HG03354 (cell line): Measurements from ENCODE around the gene COL3A1.

Experiments used
- ATAC-seq: cut with Tn5 transposase; IDR thresholded peaks from one replicate; pipeline ENCODE4 v1.9.1; 2021; ENCODE audit warnings: mild to moderate bottlenecking; ENCODE audit not compliant: unreplicated experiment, poor library complexity, severe bottlenecking

The COL3A1 gene

DNA sequence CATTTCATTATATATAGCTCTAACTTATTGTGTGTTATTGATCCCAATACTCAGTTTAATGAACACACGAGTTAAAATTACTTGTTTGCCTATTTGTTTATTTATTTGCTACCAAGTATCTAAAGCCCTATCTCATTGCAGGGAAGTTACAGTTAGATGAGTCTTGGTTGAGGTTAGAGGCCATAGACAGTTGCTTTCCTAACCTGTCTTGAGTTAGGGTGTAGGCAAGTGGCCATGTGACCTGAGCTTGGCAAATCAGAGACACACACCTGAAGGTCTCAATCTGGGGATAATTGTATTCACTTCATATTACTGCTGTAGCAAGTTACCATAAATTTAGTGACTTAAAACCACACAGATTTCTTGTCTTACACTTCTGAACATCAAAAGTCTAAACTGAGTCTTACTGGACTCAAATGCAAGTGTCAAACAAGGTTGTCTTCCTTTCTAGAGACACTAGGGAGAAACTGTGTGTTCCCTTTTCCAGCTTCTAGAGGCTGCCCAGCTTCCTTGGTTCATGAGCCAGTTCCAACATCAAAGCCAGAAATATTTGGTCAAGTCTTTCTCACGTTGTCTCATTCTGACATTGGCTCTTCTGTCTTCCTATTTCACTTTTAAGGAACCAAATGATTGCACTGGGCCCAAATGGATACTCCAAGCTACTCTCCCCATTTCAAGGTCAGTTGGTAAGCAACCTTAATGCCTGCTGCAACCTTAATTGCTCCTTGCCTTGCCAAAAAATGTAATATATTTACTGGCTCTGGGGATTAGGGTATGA is 39.7 kb downstream of the COL3A1 start:
- ATAC-seq = no peak

DNA sequence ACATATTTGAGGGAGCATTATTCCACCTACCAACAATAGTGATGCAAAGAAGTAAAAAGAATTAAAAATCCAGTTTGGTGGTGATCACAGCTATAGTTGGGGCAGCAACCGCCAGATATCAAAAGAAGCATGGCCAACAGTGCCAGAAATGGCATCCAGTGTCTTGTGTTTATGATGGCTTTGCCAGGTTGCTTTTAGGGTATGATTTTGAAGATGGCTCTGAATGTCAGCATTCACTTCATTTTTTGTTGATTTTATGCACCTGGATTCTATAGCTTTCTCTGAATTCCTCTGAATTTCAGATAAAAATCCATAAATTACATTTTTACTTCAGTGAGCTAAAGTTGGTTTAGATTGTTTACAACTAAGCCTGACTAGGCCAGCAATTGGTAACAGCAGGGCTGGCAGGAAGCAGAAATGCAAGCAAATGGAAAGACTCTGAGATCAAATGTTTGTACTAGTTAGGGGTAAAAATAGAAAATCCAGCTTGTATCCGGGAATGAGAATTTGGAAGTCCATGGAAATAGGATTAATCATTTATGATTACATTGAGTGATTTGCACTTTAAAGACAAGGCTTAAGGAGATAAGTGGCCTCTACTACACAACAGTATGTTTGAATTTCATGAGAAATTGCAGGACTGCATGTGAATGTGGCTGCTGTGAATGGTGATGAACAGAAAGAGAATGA is 40.4 kb downstream of the COL3A1 start:
- ATAC-seq = no peak

DNA sequence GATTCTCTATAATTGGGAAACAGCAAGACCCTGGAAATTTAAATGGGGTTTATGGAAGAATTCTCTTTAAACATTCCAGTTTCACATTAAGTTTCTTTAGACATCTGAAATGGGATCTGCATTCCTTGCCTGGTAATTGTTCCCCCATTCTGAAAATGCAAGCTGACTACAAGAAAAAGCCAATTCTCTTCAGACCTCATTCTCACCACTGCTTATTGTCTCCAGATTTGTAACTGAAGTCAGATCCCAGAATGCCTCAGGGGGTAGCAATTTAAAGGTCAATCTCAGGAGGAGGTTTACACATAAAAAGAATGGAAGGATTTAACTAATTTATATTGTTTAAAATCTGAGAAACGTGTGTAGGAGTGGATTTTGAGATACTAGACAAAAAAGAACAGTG is 41.2 kb downstream of the COL3A1 start:
- no peak for ATAC-seq

DNA sequence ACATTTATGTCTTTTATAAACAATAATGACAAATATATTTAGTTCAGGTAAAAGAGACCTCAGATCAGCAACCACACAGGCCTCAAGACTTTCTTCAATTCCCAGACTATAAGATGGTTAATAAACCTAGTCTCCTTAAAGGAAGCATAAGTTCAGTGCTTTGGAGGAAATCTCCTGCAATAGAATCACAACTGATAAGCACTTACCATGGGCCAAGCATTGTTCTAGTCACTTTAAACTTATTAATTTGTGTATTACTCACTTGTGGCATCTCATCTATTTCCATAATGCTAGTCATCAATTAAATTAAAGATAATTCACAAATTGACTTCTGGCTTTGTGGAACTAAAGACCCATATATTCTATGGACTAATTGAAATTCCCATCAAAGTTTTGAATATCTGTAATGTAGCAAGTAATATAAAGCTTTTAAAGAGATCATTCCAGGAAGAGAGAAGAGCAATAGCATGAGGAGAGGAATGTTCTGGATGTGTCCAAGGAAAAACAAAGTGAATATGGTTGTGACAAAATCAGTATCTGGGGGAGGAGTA is 42.2 kb downstream of the COL3A1 start:
- ATAC-seq = no peak

DNA sequence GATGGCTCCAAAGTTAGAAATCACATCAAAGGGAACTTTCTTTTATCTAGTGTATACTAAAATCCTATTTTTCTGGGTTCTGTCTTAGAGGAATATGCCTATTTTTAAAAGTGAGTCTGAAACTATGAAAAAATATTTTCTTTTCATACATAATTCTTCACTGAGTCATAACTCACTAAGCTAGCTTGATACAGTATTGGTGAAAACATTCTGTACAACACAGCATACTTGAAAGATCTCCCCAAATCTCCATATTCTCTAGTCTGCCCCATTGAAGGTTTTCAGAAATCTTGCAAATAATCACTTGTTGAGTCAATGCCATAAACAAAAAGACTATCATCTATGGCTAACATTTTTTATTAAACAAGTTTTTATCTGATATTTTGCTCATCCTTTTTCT is 44.5 kb downstream of the COL3A1 start:
- ATAC-seq = no peak

DNA sequence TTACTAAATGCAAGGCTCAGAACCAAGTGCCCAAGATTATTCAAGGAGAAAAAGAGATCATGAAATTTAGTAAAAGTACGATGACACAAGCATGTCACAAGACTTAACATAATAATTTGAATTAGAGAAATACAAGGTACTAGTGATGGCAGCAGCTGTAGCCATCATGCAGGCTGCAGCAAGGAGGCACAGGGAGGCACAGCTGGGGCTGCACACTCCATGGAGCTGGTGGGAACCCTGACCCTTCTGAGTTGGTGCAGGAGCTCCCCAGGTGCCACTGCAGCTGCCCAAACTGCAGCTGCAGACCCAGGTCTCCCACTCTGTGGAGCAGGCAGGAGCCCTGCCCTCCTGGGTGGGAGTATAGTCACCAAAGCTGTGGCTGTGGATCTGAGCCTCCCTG is 46.0 kb downstream of the COL3A1 start:
- no peak for ATAC-seq

DNA sequence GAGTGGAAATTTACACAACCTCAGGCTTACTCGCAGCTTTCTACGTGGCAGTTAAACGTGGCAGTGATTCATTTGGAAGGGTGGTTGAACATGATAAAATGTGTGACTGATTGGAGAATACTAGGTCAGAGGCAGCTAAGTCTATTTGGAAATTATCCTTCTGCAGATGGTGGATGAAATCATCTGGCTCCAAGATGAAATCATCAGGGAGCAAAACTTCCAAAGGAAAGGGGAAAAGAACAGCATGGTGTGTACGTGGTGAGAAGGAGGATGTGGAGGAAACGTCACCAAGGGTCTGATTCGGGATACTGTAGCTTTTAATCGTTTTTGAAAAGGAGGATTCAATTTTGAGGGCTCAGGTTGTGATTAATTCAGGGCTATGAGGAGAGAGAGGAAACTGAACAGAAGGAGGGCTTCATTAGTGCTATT is 47.9 kb downstream of the COL3A1 start:
- ATAC-seq = no peak

DNA sequence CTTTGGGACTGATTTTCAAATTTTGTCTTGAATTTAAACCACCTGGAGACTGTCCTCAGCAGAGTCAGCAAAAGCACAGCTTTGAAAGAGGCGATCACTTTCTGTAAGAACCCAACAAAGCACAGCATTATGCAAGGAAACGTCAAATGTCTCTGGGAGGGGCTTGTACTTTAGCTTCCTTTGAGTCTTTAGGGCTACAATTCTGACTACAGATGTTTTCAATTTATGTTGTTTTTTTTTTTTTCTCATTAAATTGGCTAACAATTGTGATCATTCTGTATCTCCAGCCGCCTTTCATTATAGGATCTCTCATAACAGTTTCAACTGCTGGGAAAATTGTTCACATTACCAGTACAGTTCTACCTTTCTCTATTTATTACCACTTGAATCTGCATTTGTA is 48.3 kb downstream of the COL3A1 start:
- ATAC-seq = no peak

DNA sequence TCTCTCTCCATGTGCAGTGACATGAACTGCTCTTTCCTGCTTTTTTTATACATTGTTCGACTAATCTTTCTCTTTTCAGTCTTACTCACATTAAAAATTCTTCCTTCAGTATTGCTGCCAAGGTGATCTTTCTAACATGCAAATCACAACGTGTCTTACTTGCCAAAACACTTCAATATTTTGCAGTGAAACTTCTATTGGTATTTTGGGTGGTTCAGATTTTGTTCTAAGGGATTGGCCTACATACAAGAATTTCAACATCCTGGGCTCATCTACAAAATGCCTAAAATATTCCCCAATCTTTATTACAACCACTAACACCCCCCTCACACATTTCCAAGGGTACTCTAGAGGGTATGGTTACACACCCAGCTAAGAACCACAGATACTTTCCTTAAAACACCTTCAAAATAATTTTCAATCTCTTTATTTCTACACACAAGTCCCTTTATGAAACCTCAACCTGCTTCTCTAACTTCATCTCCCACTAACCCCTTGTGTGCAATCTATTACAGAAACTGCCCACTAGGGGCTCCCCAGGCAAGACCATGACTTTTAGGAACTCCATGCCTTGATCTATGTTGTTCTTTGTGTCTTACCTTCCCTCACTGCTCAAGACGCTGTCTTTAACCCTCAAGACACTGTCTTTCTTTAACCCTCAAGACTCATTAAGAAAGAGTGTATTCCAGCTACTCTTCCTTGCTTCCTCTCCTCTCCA is 50.9 kb downstream of the COL3A1 start:
- peak; percentile 87 for ATAC-seq

DNA sequence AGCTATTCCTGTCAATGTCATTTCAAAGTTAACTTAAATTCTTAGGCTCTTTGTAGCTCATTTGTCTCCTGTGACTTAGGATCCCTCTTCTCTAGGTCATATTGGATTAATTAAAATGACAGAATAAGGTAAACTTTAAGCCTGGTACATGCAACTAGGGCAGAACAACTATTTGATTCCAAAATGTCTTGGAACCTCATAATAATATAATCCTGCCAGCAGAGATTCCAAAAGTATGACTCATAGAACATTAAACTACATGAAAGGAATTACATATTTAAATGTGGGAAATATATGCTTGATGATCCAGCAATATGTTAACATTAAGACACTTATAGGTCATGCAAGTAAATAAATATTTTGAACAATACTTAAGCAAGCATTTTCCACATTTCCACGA is 63.3 kb downstream of the COL3A1 start:
- no peak for ATAC-seq

DNA sequence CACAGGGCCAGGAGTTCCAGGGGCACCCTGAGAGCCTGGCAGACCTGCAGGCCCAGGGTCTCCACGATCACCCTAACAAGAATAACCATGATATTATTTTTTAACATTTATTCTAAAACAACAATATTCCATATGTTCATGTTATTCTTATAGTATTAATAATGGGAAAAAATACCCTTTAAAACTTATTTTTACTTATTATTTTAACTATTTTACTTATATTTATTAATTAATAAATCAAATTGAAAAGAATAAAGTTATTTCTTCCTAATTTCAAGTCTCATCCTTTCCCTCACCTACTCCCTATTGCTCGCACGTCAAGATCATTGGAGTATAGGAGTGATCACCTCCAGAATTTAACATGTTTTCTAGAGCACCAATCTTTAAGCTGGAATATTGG is 71.7 kb downstream of the COL3A1 start:
- no peak for ATAC-seq

DNA sequence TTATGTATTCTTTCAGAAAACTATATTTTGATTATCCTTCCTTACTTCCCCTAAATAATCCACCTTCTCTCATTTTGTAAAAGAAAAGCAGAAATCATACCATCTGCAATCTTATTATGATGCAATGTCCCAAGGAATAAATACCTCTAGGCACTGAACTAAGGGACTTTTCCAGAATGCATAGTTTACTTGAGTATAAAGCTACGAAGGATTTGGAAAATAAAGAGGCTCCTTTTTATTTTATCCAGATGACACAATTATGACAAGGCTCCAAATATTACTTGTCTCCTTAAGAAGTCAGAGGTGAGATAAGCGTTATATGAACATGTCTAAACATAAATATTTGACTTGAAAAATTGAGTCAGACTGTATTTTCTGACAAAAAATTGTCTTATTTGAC is 72.1 kb downstream of the COL3A1 start:
- no peak for ATAC-seq

DNA sequence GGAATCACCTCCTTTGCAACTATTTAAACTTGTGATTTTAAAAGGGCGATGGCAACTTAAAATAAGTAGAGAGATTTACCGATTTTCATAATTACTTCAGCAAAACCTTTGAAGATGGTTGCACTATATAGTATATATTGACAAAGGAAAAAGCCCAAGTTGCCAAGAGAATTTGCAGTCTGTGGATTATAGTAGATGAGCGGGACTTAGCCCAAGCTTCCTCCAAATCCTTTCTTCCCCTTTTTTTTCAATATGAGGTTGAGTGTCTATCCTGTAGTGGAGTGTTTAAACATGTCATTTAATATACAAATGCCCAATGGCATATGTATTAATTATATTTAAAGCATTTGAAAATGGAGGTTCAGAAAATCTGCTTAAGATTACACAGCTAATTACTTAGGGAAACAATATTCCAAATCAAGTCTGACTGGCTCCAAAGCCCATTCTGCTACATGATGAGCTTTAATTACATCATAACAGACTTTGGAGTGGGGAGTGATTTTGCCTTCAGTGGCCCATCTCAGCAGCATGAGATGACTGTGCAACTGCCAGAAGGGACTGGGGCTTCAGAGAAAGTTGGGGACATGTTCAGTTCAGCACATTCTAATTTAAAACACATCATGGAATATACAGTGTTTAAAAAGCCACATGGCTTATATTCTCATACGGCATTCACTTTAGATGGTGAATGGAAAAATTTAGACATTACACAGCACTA is 73.2 kb downstream of the COL3A1 start:
- ATAC-seq = no peak

DNA sequence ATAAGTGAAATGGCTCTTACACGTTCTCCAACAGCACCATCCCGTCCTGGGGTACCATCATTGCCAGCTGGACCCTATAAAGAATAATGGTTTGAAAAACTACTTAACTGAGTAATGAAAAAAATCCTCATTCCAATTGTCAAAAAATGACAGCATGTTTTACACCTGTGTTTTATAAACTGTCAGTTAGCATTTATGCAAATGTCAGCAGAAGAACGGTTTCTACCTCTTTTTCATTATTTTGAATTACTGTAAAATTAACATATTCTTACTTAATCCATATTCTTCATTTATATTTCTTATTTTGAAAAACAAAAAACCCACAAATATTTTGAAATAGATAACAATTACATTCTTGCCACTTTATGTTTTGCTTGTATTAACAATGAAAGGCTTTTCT is 74.0 kb downstream of the COL3A1 start:
- ATAC-seq = no peak

DNA sequence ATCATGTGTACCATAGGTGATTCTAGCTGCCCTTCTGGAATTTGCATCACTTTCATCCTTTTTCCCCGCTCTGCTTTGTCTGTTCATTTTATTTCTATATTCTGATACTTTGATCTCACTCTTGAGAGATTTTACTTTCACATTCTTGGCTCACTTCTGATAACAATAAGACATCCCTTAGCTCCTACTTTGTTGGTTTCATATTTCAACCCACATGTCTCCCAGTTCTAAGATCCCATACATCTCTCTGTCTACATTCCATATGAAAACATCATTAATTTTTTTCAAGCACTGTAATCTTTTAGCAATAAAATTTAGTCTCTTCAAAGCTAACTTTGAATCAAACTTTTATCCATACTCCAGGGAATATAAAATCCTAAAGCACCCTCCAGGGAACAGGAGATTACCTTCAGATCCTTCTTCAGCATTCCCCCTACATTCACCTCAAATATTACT is 75.6 kb downstream of the COL3A1 start:
- no peak for ATAC-seq

DNA sequence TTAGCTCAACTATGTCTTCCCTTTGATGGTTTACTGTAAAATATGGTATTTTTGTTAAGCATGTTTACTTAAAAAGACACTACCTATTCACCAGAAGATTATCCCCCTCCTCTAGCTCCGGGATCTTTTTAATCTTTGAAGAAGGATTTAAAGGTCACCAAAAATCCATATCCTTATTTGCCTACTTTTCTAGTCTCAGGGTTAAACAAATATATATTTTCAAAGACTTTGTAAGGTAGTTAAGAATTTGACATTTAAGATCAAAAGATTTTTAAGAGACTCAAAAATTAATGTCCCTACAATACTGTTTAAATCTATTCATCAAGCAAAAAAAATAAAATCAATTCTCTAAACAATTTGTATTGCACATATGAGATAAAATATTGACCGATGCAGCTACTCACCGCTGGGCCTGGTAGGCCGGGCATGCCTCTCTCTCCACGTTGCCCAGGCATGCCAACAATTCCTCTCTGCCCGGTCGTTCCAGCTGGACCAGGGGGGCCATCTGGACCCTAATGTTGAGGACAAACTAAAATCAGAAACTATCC is 76.1 kb downstream of the COL3A1 start:
- no peak for ATAC-seq

DNA sequence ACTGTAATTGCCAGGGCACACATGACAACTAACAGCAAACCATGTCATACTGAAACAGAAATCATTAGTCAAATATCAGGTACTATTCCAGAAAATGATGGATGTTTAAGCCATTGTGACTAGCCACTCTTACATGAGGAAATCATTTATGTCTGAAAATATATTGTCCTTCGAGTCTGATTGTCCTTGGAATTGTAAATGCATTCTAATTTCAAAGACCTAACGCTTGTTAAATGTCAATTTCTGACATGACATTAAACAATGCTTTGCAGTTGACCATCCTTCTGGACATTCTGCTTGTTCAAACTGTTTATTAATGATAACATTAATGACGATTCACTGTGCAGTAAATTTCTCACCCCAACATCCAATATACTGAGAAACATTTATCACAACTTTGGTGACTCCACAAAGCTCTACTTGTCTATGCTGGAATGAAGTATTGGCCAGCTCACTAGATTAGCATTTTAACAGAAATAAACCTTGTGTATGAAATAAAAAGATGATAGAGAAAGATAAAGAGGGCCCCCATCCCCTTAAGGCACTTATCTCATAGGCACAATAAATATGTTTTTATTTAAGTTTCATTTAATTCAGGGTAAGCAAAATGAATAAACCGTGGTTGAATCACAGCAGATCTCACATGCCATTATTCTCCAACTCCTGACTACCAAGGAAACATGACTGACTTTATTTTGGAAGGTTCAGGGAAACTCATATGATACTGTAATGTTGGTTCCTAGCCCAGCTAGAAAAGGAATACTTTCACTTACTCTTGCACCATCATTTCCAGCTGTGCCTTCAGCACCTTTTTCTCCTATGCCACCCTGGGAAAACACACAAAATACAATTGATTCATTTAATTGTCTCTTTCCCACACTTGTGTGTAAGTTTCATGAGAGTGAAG is 82.3 kb downstream of the COL3A1 start:
- no peak for ATAC-seq

DNA sequence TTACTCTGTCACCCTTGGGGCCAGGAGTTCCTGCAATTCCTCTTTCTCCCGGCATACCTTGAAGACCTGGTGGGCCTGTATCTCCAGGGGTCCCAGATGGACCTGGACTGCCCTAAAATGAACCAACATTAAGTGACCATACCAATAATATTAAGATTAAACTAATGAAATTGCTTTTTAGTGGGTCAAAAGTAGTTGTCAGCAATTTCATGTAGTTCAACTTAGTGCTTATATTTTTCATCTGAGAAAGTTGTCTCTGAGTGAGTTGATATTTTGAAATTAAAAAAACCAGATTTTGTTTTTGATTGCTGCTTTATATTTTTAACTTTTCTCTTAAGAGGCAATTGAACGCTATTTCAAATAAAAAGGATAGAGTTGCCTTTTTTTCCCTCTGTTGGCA is 83.1 kb downstream of the COL3A1 start:
- ATAC-seq = no peak
